Measurements from ENCODE around the gene RIMS3. TPM values are rescaled to one million over a fixed set of nuclear protein-coding genes. Genes with fewer than 3 reads are reported as not detected.
"Not testable (repeated sequence)": the region's sequence is repeated elsewhere in the genome, so short reads cannot be mapped to it uniquely, and the experiment has no call there.

RIMS3 gene
- polyA plus RNA-seq, 2 donors: 0.35 to 0.56 TPM

GRCh38 chr1:40635763-40636500 lies 29.6 kb downstream of the RIMS3 start:
- Histone ChIP-seq H3K9me3 (ENCODE audit: control insufficient read depth in 2 of 2, insufficient read depth in 1 of 2, low read depth in 1 of 2, low read length in 1 of 2) (peaks cover 0 to 2% of the 10 kb centered on the region in 2 donors), H3K4me3 (ENCODE audit: low read depth in 1 of 2, low read length in 2 of 2) (no peak overlapping the region), H3K4me1 (ENCODE audit: control insufficient read depth in 2 of 2, insufficient read depth in 2 of 2, low read length in 1 of 2) (peaks cover 2 to 5% of the 10 kb centered on the region in 2 donors), H3K36me3 (ENCODE audit: control insufficient read depth in 2 of 2, insufficient read depth in 2 of 2, low read length in 1 of 2) (no peaks in the 10 kb centered on the region), H3K27ac (ENCODE audit: low read depth in 2 of 2, low read length in 1 of 2) (no peak overlapping the region), H3K27me3 (ENCODE audit: control insufficient read depth in 1 of 2, insufficient read depth in 2 of 2, low read length in 2 of 2) (no peaks in the 10 kb centered on the region)
- WGBS, 2 donors: 96% methylated on average over 25 of the region's 25 CpGs

GRCh38 chr1:40634901-40635655 lies 30.4 kb downstream of the RIMS3 start:
- no peak overlapping the region for H3K4me3 ChIP-seq (ENCODE audit: low read depth in 1 of 2, low read length in 2 of 2)
- H3K36me3 ChIP-seq (ENCODE audit: control insufficient read depth in 2 of 2, insufficient read depth in 2 of 2, low read length in 1 of 2): no peaks in the 10 kb centered on the region
- 61 to 63% methylated on average over 6 of the region's 6 CpGs for WGBS, 2 donors
- no peak overlapping the region for H3K27ac ChIP-seq (ENCODE audit: low read depth in 2 of 2, low read length in 1 of 2)
- peaks cover 2 to 7% of the 10 kb centered on the region in 2 donors for H3K4me1 ChIP-seq (ENCODE audit: control insufficient read depth in 2 of 2, insufficient read depth in 2 of 2, low read length in 1 of 2)
- H3K9me3 ChIP-seq (ENCODE audit: control insufficient read depth in 2 of 2, insufficient read depth in 1 of 2, low read depth in 1 of 2, low read length in 1 of 2): peaks cover 0 to 2% of the 10 kb centered on the region in 2 donors
- H3K27me3 ChIP-seq (ENCODE audit: control insufficient read depth in 1 of 2, insufficient read depth in 2 of 2, low read length in 2 of 2): no peaks in the 10 kb centered on the region

GRCh38 chr1:40633931-40634376 lies 31.5 kb downstream of the RIMS3 start:
- no peak overlapping the region for H3K4me3 ChIP-seq (ENCODE audit: low read depth in 1 of 2, low read length in 2 of 2)
- H3K4me1 ChIP-seq (ENCODE audit: control insufficient read depth in 2 of 2, insufficient read depth in 2 of 2, low read length in 1 of 2): peaks cover 2 to 7% of the 10 kb centered on the region in 2 donors
- no peaks in the 10 kb centered on the region for H3K27me3 ChIP-seq (ENCODE audit: control insufficient read depth in 1 of 2, insufficient read depth in 2 of 2, low read length in 2 of 2)
- 63 to 75% methylated on average over 2 of the region's 2 CpGs for WGBS, 2 donors
- no peak overlapping the region for H3K27ac ChIP-seq (ENCODE audit: low read depth in 2 of 2, low read length in 1 of 2)
- no peaks in the 10 kb centered on the region for H3K36me3 ChIP-seq (ENCODE audit: control insufficient read depth in 2 of 2, insufficient read depth in 2 of 2, low read length in 1 of 2)
- H3K9me3 ChIP-seq (ENCODE audit: control insufficient read depth in 2 of 2, insufficient read depth in 1 of 2, low read depth in 1 of 2, low read length in 1 of 2): no peaks in the 10 kb centered on the region

- Histone ChIP-seq H3K27me3 (ENCODE audit: control insufficient read depth in 1 of 2, insufficient read depth in 2 of 2, low read length in 2 of 2) (no peaks in the 10 kb centered on the region), H3K27ac (ENCODE audit: low read depth in 2 of 2, low read length in 1 of 2) (no peak overlapping the region), H3K4me1 (ENCODE audit: control insufficient read depth in 2 of 2, insufficient read depth in 2 of 2, low read length in 1 of 2) (peaks cover 2 to 7% of the 10 kb centered on the region in 2 donors), H3K9me3 (ENCODE audit: control insufficient read depth in 2 of 2, insufficient read depth in 1 of 2, low read depth in 1 of 2, low read length in 1 of 2) (no peaks in the 10 kb centered on the region), H3K36me3 (ENCODE audit: control insufficient read depth in 2 of 2, insufficient read depth in 2 of 2, low read length in 1 of 2) (no peaks in the 10 kb centered on the region), H3K4me3 (ENCODE audit: low read depth in 1 of 2, low read length in 2 of 2) (no peak overlapping the region)
Observed at GRCh38 chr1:40633523-40633922, 32.0 kb downstream of the RIMS3 start.

- WGBS, 2 donors: 71 to 75% methylated on average over 7 of the region's 7 CpGs
Observed at GRCh38 chr1:40630488-40631223, 34.8 kb downstream of the RIMS3 start.

GRCh38 chr1:40629546-40629945 lies 35.9 kb downstream of the RIMS3 start:
- not testable (repeated sequence) for H3K4me1 ChIP-seq (ENCODE audit: control insufficient read depth in 2 of 2, insufficient read depth in 2 of 2, low read length in 1 of 2); H3K27ac ChIP-seq (ENCODE audit: low read depth in 2 of 2, low read length in 1 of 2); H3K36me3 ChIP-seq (ENCODE audit: control insufficient read depth in 2 of 2, insufficient read depth in 2 of 2, low read length in 1 of 2); H3K4me3 ChIP-seq (ENCODE audit: low read depth in 1 of 2, low read length in 2 of 2); H3K27me3 ChIP-seq (ENCODE audit: control insufficient read depth in 1 of 2, insufficient read depth in 2 of 2, low read length in 2 of 2); H3K9me3 ChIP-seq (ENCODE audit: control insufficient read depth in 2 of 2, insufficient read depth in 1 of 2, low read depth in 1 of 2, low read length in 1 of 2)
- 79 to 84% methylated on average over 4 of the region's 4 CpGs for WGBS, 2 donors

More at GRCh38 chr1:40630488-40631223, 34.8 kb downstream of the RIMS3 start:
- Histone ChIP-seq H3K9me3 (ENCODE audit: control insufficient read depth in 2 of 2, insufficient read depth in 1 of 2, low read depth in 1 of 2, low read length in 1 of 2) (no peaks in the 10 kb centered on the region), H3K27ac (ENCODE audit: low read depth in 2 of 2, low read length in 1 of 2) (no peak overlapping the region), H3K27me3 (ENCODE audit: control insufficient read depth in 1 of 2, insufficient read depth in 2 of 2, low read length in 2 of 2) (no peaks in the 10 kb centered on the region), H3K4me1 (ENCODE audit: control insufficient read depth in 2 of 2, insufficient read depth in 2 of 2, low read length in 1 of 2) (peaks cover 2 to 5% of the 10 kb centered on the region in 2 donors), H3K36me3 (ENCODE audit: control insufficient read depth in 2 of 2, insufficient read depth in 2 of 2, low read length in 1 of 2) (no peaks in the 10 kb centered on the region), H3K4me3 (ENCODE audit: low read depth in 1 of 2, low read length in 2 of 2) (no peak overlapping the region)

- Histone ChIP-seq H3K4me1 (ENCODE audit: control insufficient read depth in 2 of 2, insufficient read depth in 2 of 2, low read length in 1 of 2) (peaks cover 2% of the 10 kb centered on the region in 2 donors), H3K9me3 (ENCODE audit: control insufficient read depth in 2 of 2, insufficient read depth in 1 of 2, low read depth in 1 of 2, low read length in 1 of 2) (no peaks in the 10 kb centered on the region), H3K27me3 (ENCODE audit: control insufficient read depth in 1 of 2, insufficient read depth in 2 of 2, low read length in 2 of 2) (no peaks in the 10 kb centered on the region), H3K27ac (ENCODE audit: low read depth in 2 of 2, low read length in 1 of 2) (no peak overlapping the region), H3K4me3 (ENCODE audit: low read depth in 1 of 2, low read length in 2 of 2) (no peak overlapping the region), H3K36me3 (ENCODE audit: control insufficient read depth in 2 of 2, insufficient read depth in 2 of 2, low read length in 1 of 2) (no peaks in the 10 kb centered on the region)
- WGBS, 2 donors: 90 to 97% methylated on average over 2 of the region's 2 CpGs
Observed at GRCh38 chr1:40628903-40629292, 36.6 kb downstream of the RIMS3 start.

GRCh38 chr1:40627987-40628902 lies 37.2 kb downstream of the RIMS3 start:
- Histone ChIP-seq H3K9me3 (ENCODE audit: control insufficient read depth in 2 of 2, insufficient read depth in 1 of 2, low read depth in 1 of 2, low read length in 1 of 2) (no peaks in the 10 kb centered on the region), H3K27ac (ENCODE audit: low read depth in 2 of 2, low read length in 1 of 2) (no peak overlapping the region), H3K4me1 (ENCODE audit: control insufficient read depth in 2 of 2, insufficient read depth in 2 of 2, low read length in 1 of 2) (peaks cover 2% of the 10 kb centered on the region in 2 donors), H3K36me3 (ENCODE audit: control insufficient read depth in 2 of 2, insufficient read depth in 2 of 2, low read length in 1 of 2) (no peaks in the 10 kb centered on the region), H3K4me3 (ENCODE audit: low read depth in 1 of 2, low read length in 2 of 2) (no peak overlapping the region), H3K27me3 (ENCODE audit: control insufficient read depth in 1 of 2, insufficient read depth in 2 of 2, low read length in 2 of 2) (no peaks in the 10 kb centered on the region)
- WGBS, 2 donors: 70 to 74% methylated on average over 9 of the region's 9 CpGs

GRCh38 chr1:40626383-40626770 lies 39.1 kb downstream of the RIMS3 start:
- 92 to 98% methylated on average over 10 of the region's 10 CpGs for WGBS, 2 donors
- Histone ChIP-seq H3K27me3 (ENCODE audit: control insufficient read depth in 1 of 2, insufficient read depth in 2 of 2, low read length in 2 of 2) (no peaks in the 10 kb centered on the region), H3K36me3 (ENCODE audit: control insufficient read depth in 2 of 2, insufficient read depth in 2 of 2, low read length in 1 of 2) (no peaks in the 10 kb centered on the region), H3K9me3 (ENCODE audit: control insufficient read depth in 2 of 2, insufficient read depth in 1 of 2, low read depth in 1 of 2, low read length in 1 of 2) (no peaks in the 10 kb centered on the region), H3K4me3 (ENCODE audit: low read depth in 1 of 2, low read length in 2 of 2) (no peak overlapping the region), H3K4me1 (ENCODE audit: control insufficient read depth in 2 of 2, insufficient read depth in 2 of 2, low read length in 1 of 2) (peaks cover 2% of the 10 kb centered on the region in 2 donors), H3K27ac (ENCODE audit: low read depth in 2 of 2, low read length in 1 of 2) (no peak overlapping the region)

Data from esophagus (tissue), 2 donors.